Liver (tissue), 3 donors: ENCODE data around the gene BCHE.

Experiments used
- FOXA1 ChIP-seq: IDR thresholded peaks from 2 replicates; pipeline ENCODE4 v1.6.1; 2016; ENCODE audit warnings: antibody characterized with exemption
- FOXA2 ChIP-seq: IDR thresholded peaks from 2 replicates; pipeline ENCODE4 v1.6.1; 2016; ENCODE audit warnings: antibody characterized with exemption
- GABPA ChIP-seq, 2 donors: IDR thresholded peaks in 1 of 2; conservative IDR thresholded peaks in 1 of 2; 2 replicates each; pipeline ENCODE4 v1.6.1; 2016; ENCODE audit warnings: antibody characterized with exemption in 2 of 2, mild to moderate bottlenecking in 1 of 2, moderate library complexity in 1 of 2
- HNF4G ChIP-seq: IDR thresholded peaks from 2 replicates; pipeline ENCODE4 v1.6.1; 2016; ENCODE audit warnings: antibody characterized with exemption
- JUND ChIP-seq, 2 donors: IDR thresholded peaks; 2 replicates each; pipeline ENCODE4 v1.6.1; 2016; ENCODE audit warnings: antibody characterized with exemption in 2 of 2
- MAX ChIP-seq: IDR thresholded peaks from 2 replicates; pipeline ENCODE4 v1.6.1; 2016; ENCODE audit warnings: antibody characterized with exemption
- RAD21 ChIP-seq, 2 donors: IDR thresholded peaks; 2 replicates each; pipeline ENCODE4 v1.6.1; 2016; ENCODE audit warnings: antibody characterized with exemption in 2 of 2, mild to moderate bottlenecking in 2 of 2
- SP1 ChIP-seq: IDR thresholded peaks from 2 replicates; pipeline ENCODE4 v1.6.1; 2018; ENCODE audit warnings: antibody characterized with exemption, mild to moderate bottlenecking
- TAF1 ChIP-seq: conservative IDR thresholded peaks from 2 replicates; pipeline ENCODE4 v1.6.1; 2016; ENCODE audit warnings: antibody characterized with exemption, mild to moderate bottlenecking
- YY1 ChIP-seq: IDR thresholded peaks from 2 replicates; pipeline ENCODE4 v1.6.1; 2016; ENCODE audit warnings: antibody characterized with exemption, mild to moderate bottlenecking
- TF ChIP-seq, protein P1 (sequence below): fragments of 150-350 bp; IDR thresholded peaks from 2 replicates; pipeline ENCODE4 v1.5.1; 2017; ENCODE audit warnings: improper control_type of control experiment, low read depth, low read length; ENCODE audit not compliant: missing input control
- TF ChIP-seq, protein P2 (sequence below): IDR thresholded peaks from 2 replicates; pipeline ENCODE4 v1.6.1; 2016; ENCODE audit warnings: antibody characterized with exemption, mild to moderate bottlenecking
- donor health status: healthy.
- donor health status: healthy.

DNA sequence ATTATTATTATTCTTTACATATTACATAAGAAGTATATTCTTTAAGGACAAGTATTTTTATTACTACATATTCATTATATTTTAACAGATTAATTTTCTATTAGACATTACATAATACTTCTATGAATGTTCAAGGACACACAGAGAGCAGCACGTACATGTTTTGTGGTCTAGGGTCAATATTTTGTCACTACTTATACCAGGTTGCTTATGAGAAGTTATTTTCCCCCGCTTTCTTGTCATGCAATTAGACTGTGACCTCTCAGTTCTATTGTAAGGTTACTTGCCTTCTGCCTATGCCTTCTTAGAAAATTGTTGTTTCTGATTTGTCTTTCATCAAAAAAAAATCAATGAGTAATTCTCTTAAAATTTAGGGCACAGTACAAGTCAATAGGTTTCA is 21.5 kb downstream of the BCHE start:
- TF ChIP-seq, protein P1, sequence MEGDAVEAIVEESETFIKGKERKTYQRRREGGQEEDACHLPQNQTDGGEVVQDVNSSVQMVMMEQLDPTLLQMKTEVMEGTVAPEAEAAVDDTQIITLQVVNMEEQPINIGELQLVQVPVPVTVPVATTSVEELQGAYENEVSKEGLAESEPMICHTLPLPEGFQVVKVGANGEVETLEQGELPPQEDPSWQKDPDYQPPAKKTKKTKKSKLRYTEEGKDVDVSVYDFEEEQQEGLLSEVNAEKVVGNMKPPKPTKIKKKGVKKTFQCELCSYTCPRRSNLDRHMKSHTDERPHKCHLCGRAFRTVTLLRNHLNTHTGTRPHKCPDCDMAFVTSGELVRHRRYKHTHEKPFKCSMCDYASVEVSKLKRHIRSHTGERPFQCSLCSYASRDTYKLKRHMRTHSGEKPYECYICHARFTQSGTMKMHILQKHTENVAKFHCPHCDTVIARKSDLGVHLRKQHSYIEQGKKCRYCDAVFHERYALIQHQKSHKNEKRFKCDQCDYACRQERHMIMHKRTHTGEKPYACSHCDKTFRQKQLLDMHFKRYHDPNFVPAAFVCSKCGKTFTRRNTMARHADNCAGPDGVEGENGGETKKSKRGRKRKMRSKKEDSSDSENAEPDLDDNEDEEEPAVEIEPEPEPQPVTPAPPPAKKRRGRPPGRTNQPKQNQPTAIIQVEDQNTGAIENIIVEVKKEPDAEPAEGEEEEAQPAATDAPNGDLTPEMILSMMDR = no peak
- TF ChIP-seq GABPA (IDR thresholded peaks at IDR 0.05 in 1 of 2, conservative IDR thresholded peaks at IDR 0.05 in 1 of 2) (no peak), RAD21 (IDR thresholded peaks at IDR 0.05) (no peak), SP1 (no peak), FOXA1 (no peak), HNF4G (no peak), JUND (IDR thresholded peaks at IDR 0.05) (no peak), MAX (no peak), FOXA2 (no peak), TAF1 (no peak), YY1 (no peak)
- TF ChIP-seq, protein P2, sequence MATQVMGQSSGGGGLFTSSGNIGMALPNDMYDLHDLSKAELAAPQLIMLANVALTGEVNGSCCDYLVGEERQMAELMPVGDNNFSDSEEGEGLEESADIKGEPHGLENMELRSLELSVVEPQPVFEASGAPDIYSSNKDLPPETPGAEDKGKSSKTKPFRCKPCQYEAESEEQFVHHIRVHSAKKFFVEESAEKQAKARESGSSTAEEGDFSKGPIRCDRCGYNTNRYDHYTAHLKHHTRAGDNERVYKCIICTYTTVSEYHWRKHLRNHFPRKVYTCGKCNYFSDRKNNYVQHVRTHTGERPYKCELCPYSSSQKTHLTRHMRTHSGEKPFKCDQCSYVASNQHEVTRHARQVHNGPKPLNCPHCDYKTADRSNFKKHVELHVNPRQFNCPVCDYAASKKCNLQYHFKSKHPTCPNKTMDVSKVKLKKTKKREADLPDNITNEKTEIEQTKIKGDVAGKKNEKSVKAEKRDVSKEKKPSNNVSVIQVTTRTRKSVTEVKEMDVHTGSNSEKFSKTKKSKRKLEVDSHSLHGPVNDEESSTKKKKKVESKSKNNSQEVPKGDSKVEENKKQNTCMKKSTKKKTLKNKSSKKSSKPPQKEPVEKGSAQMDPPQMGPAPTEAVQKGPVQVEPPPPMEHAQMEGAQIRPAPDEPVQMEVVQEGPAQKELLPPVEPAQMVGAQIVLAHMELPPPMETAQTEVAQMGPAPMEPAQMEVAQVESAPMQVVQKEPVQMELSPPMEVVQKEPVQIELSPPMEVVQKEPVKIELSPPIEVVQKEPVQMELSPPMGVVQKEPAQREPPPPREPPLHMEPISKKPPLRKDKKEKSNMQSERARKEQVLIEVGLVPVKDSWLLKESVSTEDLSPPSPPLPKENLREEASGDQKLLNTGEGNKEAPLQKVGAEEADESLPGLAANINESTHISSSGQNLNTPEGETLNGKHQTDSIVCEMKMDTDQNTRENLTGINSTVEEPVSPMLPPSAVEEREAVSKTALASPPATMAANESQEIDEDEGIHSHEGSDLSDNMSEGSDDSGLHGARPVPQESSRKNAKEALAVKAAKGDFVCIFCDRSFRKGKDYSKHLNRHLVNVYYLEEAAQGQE = no peak
